Pancreas (tissue), 10 donors: ENCODE results near the gene MARF1. TPM values are rescaled to one million over a fixed set of nuclear protein-coding genes. Genes with fewer than 3 reads are reported as not detected.

Experiments
- ATAC-seq, 4 donors: fragments of 200-7000 bp; cut with Tn5 transposase; one replicate each; pipeline versions ENCODE4 v1.8.0 to v1.9.1; 2020; ENCODE audit warnings: mild to moderate bottlenecking in 4 of 4, moderate library complexity in 4 of 4
- DNase-seq, 6 donors: peaks; one replicate each; pipeline ENCODE4 v3.0.0-alpha.2; 2020
- FAIRE-seq: peaks from 2 replicates; lab custom pipeline; 2012; peaks lifted over from hg19 to GRCh38; lab: Jason Lieb, UNC
- H3K27ac ChIP-seq, 4 donors: fragments of 200-600 bp; sonication (generic); 1 replicate in 3 of 4; 2 replicates in 1 of 4; pipeline versions ENCODE4 v1.5.0 to v1.8.0; 2020
- H3K27me3 ChIP-seq, 4 donors: fragments of 200-600 bp; one replicate each; pipeline ENCODE4 v1.8.0; 2021
- H3K36me3 ChIP-seq, 3 donors: fragments of 200-600 bp; sonication (generic) in 1 of 3; one replicate each; pipeline versions ENCODE4 v1.5.0 to v1.8.0; 2020 to 2021
- H3K4me1 ChIP-seq, 3 donors: fragments of 200-600 bp; one replicate each; pipeline ENCODE4 v1.8.0; 2021
- H3K4me3 ChIP-seq, 4 donors: fragments of 200-600 bp; sonication (generic) in 2 of 4; one replicate each; pipeline versions ENCODE4 v1.5.0 to v1.8.0; 2020 to 2021
- H3K9me3 ChIP-seq, 4 donors: fragments of 200-600 bp; one replicate each; pipeline ENCODE4 v1.8.0; 2021
- CTCF ChIP-seq, 4 donors: fragments of 200-600 bp; sonication (generic) in 3 of 4; IDR thresholded peaks; one replicate each; pipeline versions ENCODE4 v1.5.0 to v1.8.0; 2021; ENCODE audit warnings: antibody characterized with exemption in 4 of 4
- whole genome bisulfite sequencing, 2 donors: extraction: QIAGEN DNeasy Blood & Tissue Kit; methylation state at CpG; one replicate each; pipeline ENCODE4 v1.1.7; 2013; 5-methylcytosine and 5-hydroxymethylcytosine counted together
- intact Hi-C, 3 donors: fragments of 100-400 bp; cut with DNase I; formaldehyde crosslinking; loops; one replicate each; pipeline versions ENCODE4 v1.11.1 to v1.14.2; 2022
- polyA plus RNA-seq, 2 donors: library from polyadenylated mRNA; stranded (reverse); fragments of 200-250 nt; gene quantifications; one replicate each; pipeline ENCODE4 v1.2.3, GENCODE V29; 2013
- total RNA-seq, 6 donors: library from RNA; stranded (reverse); fragmentation: NEBNext Ultra II Directional in 4 of 6; extraction: Animal tissue kit (Norgen Biotek cat#: 25700) in 4 of 6; gene quantifications; one replicate each; pipeline versions ENCODE4 v1.2.1 to v1.2.4, GENCODE V29; 2021 to 2023
- donor health status: healthy with polysubstance abuse.
- donor health status: DM: no; HTN: no; CAD: no; lungs with moderate emphysema.
- donor health status: DM: no; HTN: no; CAD: no.
- donor health status: control.
- donor health status: control.
- donor health status: Bipolar disorder and iron deficiency.
- donor health status: DM: yes; HTN: yes; CAD: no.
- donor health status: DM: no; HTN: no; CAD: no.
- donor health status: DM: no; HTN: no; CAD: no.
- donor health status: DM: yes; HTN: yes; CAD: no.

The MARF1 gene
- total and polyA plus RNA-seq, 8 donors: 17.3 to 65.3 (median 41.3) TPM

- H3K27me3 ChIP-seq: no peaks in the 10 kb centered on the region
- H3K36me3 ChIP-seq: peaks cover 0 to 76% (median 30%) of the 10 kb centered on the region in 3 donors
- FAIRE-seq (no peak), ATAC-seq (peak in 2 of 4 donors; percentile 24 to 67), DNase-seq (no peak)
- TF ChIP-seq CTCF (IDR thresholded peaks at IDR 0.05): no peak
- no peak overlapping the region for H3K4me3 ChIP-seq
- no peaks in the 10 kb centered on the region for H3K9me3 ChIP-seq
- intact Hi-C loops: no loop called here
- no peaks in the 10 kb centered on the region for H3K4me1 ChIP-seq
- WGBS, 2 donors: 91 to 93% methylated on average over 11 of the region's 11 CpGs
- no peak overlapping the region for H3K27ac ChIP-seq
These were observed 26.3 kb downstream of the MARF1 start for GRCh38 chr16:15616475-15617165.

GRCh38 chr16:15616012-15616411 lies 26.9 kb downstream of the MARF1 start:
- no peaks in the 10 kb centered on the region for H3K9me3 ChIP-seq
- 88 to 95% methylated on average over 4 of the region's 4 CpGs for WGBS, 2 donors
- TF ChIP-seq CTCF (IDR thresholded peaks at IDR 0.05): no peak
- intact Hi-C loops: no loop called here
- H3K4me1 ChIP-seq: peaks cover 0 to 6% (median 0%) of the 10 kb centered on the region in 3 donors
- ATAC-seq (no peak), DNase-seq (no peak), FAIRE-seq (no peak)
- H3K27ac ChIP-seq: no peak overlapping the region
- H3K27me3 ChIP-seq: no peaks in the 10 kb centered on the region
- H3K4me3 ChIP-seq: no peak overlapping the region
- peaks cover 0 to 74% (median 30%) of the 10 kb centered on the region in 3 donors for H3K36me3 ChIP-seq

GRCh38 chr16:15613676-15614075 lies 29.3 kb downstream of the MARF1 start:
- H3K27me3 ChIP-seq: no peaks in the 10 kb centered on the region
- H3K4me3 ChIP-seq: no peak overlapping the region
- TF ChIP-seq CTCF (IDR thresholded peaks at IDR 0.05): no peak
- no peaks in the 10 kb centered on the region for H3K9me3 ChIP-seq
- WGBS, 2 donors: 96 to 98% methylated on average over 4 of the region's 4 CpGs
- ATAC-seq (no peak), FAIRE-seq (no peak), DNase-seq (no peak)
- peaks cover 0 to 71% (median 32%) of the 10 kb centered on the region in 3 donors for H3K36me3 ChIP-seq
- intact Hi-C loops: no loop called here
- H3K4me1 ChIP-seq: peaks cover 0 to 9% (median 0%) of the 10 kb centered on the region in 3 donors
- no peak overlapping the region for H3K27ac ChIP-seq

GRCh38 chr16:15611610-15612009 lies 31.3 kb downstream of the MARF1 start:
- FAIRE-seq (no peak), ATAC-seq (peak; percentile 56 to 76 (median 64)), DNase-seq (no peak)
- H3K36me3 ChIP-seq: peaks cover 0 to 81% (median 27%) of the 10 kb centered on the region in 3 donors
- no peaks in the 10 kb centered on the region for H3K27me3 ChIP-seq
- 43 to 60% methylated on average over 7 of the region's 7 CpGs for WGBS, 2 donors
- H3K4me3 ChIP-seq: no peak overlapping the region
- H3K9me3 ChIP-seq: no peaks in the 10 kb centered on the region
- no peak for TF ChIP-seq CTCF (IDR thresholded peaks at IDR 0.05)
- H3K4me1 ChIP-seq: peaks cover 0 to 9% (median 0%) of the 10 kb centered on the region in 3 donors
- intact Hi-C loops: no loop called here
- peak overlapping the region in 1 of 4 donors; percentile 47 for H3K27ac ChIP-seq

GRCh38 chr16:15610369-15610871 lies 32.5 kb downstream of the MARF1 start:
- peaks cover 0 to 9% (median 0%) of the 10 kb centered on the region in 3 donors for H3K4me1 ChIP-seq
- no peak overlapping the region for H3K4me3 ChIP-seq
- H3K9me3 ChIP-seq: no peaks in the 10 kb centered on the region
- FAIRE-seq (no peak), ATAC-seq (no peak), DNase-seq (no peak)
- H3K27me3 ChIP-seq: no peaks in the 10 kb centered on the region
- intact Hi-C loops: no loop called here
- TF ChIP-seq CTCF (IDR thresholded peaks at IDR 0.05): no peak
- H3K27ac ChIP-seq: peak overlapping the region in 1 of 4 donors; percentile 8
- WGBS, 2 donors: 89 to 91% methylated on average over 10 of the region's 10 CpGs
- H3K36me3 ChIP-seq: peaks cover 0 to 69% (median 20%) of the 10 kb centered on the region in 3 donors
